Measurements from ENCODE around the gene CA10.

- TF ChIP-seq, protein P1, sequence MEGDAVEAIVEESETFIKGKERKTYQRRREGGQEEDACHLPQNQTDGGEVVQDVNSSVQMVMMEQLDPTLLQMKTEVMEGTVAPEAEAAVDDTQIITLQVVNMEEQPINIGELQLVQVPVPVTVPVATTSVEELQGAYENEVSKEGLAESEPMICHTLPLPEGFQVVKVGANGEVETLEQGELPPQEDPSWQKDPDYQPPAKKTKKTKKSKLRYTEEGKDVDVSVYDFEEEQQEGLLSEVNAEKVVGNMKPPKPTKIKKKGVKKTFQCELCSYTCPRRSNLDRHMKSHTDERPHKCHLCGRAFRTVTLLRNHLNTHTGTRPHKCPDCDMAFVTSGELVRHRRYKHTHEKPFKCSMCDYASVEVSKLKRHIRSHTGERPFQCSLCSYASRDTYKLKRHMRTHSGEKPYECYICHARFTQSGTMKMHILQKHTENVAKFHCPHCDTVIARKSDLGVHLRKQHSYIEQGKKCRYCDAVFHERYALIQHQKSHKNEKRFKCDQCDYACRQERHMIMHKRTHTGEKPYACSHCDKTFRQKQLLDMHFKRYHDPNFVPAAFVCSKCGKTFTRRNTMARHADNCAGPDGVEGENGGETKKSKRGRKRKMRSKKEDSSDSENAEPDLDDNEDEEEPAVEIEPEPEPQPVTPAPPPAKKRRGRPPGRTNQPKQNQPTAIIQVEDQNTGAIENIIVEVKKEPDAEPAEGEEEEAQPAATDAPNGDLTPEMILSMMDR (IDR thresholded peaks at IDR 0.05; ENCODE audit: borderline replicate concordance, extremely low read depth, low read length, poor library complexity, severe bottlenecking): no peak
- no peak for TF ChIP-seq EZH2 (IDR thresholded peaks at IDR 0.05; ENCODE audit: borderline replicate concordance, low read depth, low read length, severe bottlenecking)
Observed at GRCh38 chr17:51597345-51597744, 561.2 kb downstream of the CA10 start.

Measured in DND-41 (cell line).